ENCODE measurements around the gene CALD1.

Gene CALD1

GRCh38 chr7:134772401-134772800, 7.0 kb upstream of the CALD1 start:
- no peak overlapping the region for H2BK12ac ChIP-seq (ENCODE audit: low read length in 2 of 2)
- no peaks in the 10 kb centered on the region for H3K36me3 ChIP-seq (ENCODE audit: control insufficient read depth in 1 of 2, insufficient read depth in 2 of 2, low read depth in 1 of 2, low read length in 2 of 2)
- H3K23ac ChIP-seq (ENCODE audit: low read length in 2 of 2), result no peak overlapping the region
- H3K4me1 ChIP-seq (ENCODE audit: control insufficient read depth, insufficient read depth, low read depth, low read length), result peaks cover 2% of the 10 kb centered on the region
- no peak overlapping the region for H3K14ac ChIP-seq (ENCODE audit: low read length in 2 of 2)
- no peak overlapping the region for H4K8ac ChIP-seq (ENCODE audit: low read length)
- H2BK5ac ChIP-seq (ENCODE audit: low read depth, low read length, poor library complexity, severe bottlenecking), result no peak overlapping the region
- no peak for DNase-seq
- H3K27me3 ChIP-seq (ENCODE audit: control insufficient read depth in 1 of 2, insufficient read depth in 1 of 2, low read length in 2 of 2), result no peaks in the 10 kb centered on the region
- no peak overlapping the region for H4K91ac ChIP-seq (ENCODE audit: low read length)
- no CpG with 5 or more reads among the region's 3 CpGs for WGBS
- no peak overlapping the region for H2BK120ac ChIP-seq (ENCODE audit: low read depth, low read length)
- no peak overlapping the region for H3K9ac ChIP-seq (ENCODE audit: low read length)
- no peak overlapping the region for H2AK5ac ChIP-seq (ENCODE audit: low read length, severe bottlenecking)
- H2AFZ ChIP-seq (ENCODE audit: low read depth, low read length), result no peak overlapping the region
- H3K18ac ChIP-seq (ENCODE audit: low read depth in 1 of 2, low read length in 2 of 2), result no peak overlapping the region
- H3K4me2 ChIP-seq (ENCODE audit: low read length, poor library complexity, severe bottlenecking), result no peak overlapping the region
- H3K4ac ChIP-seq (ENCODE audit: low read depth in 1 of 2, low read length in 2 of 2), result no peak overlapping the region
- no peaks in the 10 kb centered on the region for H3K9me3 ChIP-seq (ENCODE audit: control insufficient read depth, low read length)
- no peaks in the 10 kb centered on the region for H3K79me1 ChIP-seq (replicated peaks; ENCODE audit: low read length, poor library complexity, severe bottlenecking)
- H2BK15ac ChIP-seq (ENCODE audit: low read depth, poor library complexity, severe bottlenecking), result peak overlapping the region; percentile 67
- no peak overlapping the region for H3K27ac ChIP-seq (ENCODE audit: low read length, poor library complexity, severe bottlenecking)
- no peak overlapping the region for H3K4me3 ChIP-seq (ENCODE audit: insufficient read depth in 1 of 2, low read depth in 1 of 2, low read length in 2 of 2)

- H3K4me3 ChIP-seq (ENCODE audit: insufficient read depth in 1 of 2, low read depth in 1 of 2, low read length in 2 of 2), result no peak overlapping the region
- 99% methylated on average over 3 of the region's 4 CpGs for WGBS
- no peaks in the 10 kb centered on the region for H3K9me3 ChIP-seq (ENCODE audit: control insufficient read depth, low read length)
- H3K27ac ChIP-seq (ENCODE audit: low read length, poor library complexity, severe bottlenecking), result no peak overlapping the region
- H2AK5ac ChIP-seq (ENCODE audit: low read length, severe bottlenecking), result no peak overlapping the region
- H3K27me3 ChIP-seq (ENCODE audit: control insufficient read depth in 1 of 2, insufficient read depth in 1 of 2, low read length in 2 of 2), result no peaks in the 10 kb centered on the region
- H2BK12ac ChIP-seq (ENCODE audit: low read length in 2 of 2), result no peak overlapping the region
- H2AFZ ChIP-seq (ENCODE audit: low read depth, low read length), result no peak overlapping the region
- peak overlapping the region; percentile 52 for H2BK15ac ChIP-seq (ENCODE audit: low read depth, poor library complexity, severe bottlenecking)
- H4K8ac ChIP-seq (ENCODE audit: low read length), result no peak overlapping the region
- no peaks in the 10 kb centered on the region for H3K36me3 ChIP-seq (ENCODE audit: control insufficient read depth in 1 of 2, insufficient read depth in 2 of 2, low read depth in 1 of 2, low read length in 2 of 2)
- no peak overlapping the region for H3K4ac ChIP-seq (ENCODE audit: low read depth in 1 of 2, low read length in 2 of 2)
- H3K23ac ChIP-seq (ENCODE audit: low read length in 2 of 2), result no peak overlapping the region
- no peak overlapping the region for H4K91ac ChIP-seq (ENCODE audit: low read length)
- no peak for DNase-seq
- no peak overlapping the region for H3K14ac ChIP-seq (ENCODE audit: low read length in 2 of 2)
- H3K79me1 ChIP-seq (replicated peaks; ENCODE audit: low read length, poor library complexity, severe bottlenecking), result no peaks in the 10 kb centered on the region
- H2BK5ac ChIP-seq (ENCODE audit: low read depth, low read length, poor library complexity, severe bottlenecking), result no peak overlapping the region
- no peak overlapping the region for H3K9ac ChIP-seq (ENCODE audit: low read length)
- H2BK120ac ChIP-seq (ENCODE audit: low read depth, low read length), result no peak overlapping the region
- no peak overlapping the region for H3K4me2 ChIP-seq (ENCODE audit: low read length, poor library complexity, severe bottlenecking)
- H3K18ac ChIP-seq (ENCODE audit: low read depth in 1 of 2, low read length in 2 of 2), result no peak overlapping the region
- no peaks in the 10 kb centered on the region for H3K4me1 ChIP-seq (ENCODE audit: control insufficient read depth, insufficient read depth, low read depth, low read length)
Observed at GRCh38 chr7:134773164-134773563, 6.3 kb upstream of the CALD1 start.

GRCh38 chr7:134774119-134774518, 5.3 kb upstream of the CALD1 start:
- Histone ChIP-seq H2BK12ac (ENCODE audit: low read length in 2 of 2) (peak overlapping the region in 1 of 2 experiments; percentile 28), H3K79me1 (replicated peaks; ENCODE audit: low read length, poor library complexity, severe bottlenecking) (no peaks in the 10 kb centered on the region), H2BK120ac (ENCODE audit: low read depth, low read length) (no peak overlapping the region), H3K23ac (ENCODE audit: low read length in 2 of 2) (no peak overlapping the region), H4K8ac (ENCODE audit: low read length) (no peak overlapping the region), H2AFZ (ENCODE audit: low read depth, low read length) (no peak overlapping the region), H3K18ac (ENCODE audit: low read depth in 1 of 2, low read length in 2 of 2) (peak overlapping the region in 1 of 2 experiments; percentile 33), H3K4me2 (ENCODE audit: low read length, poor library complexity, severe bottlenecking) (no peak overlapping the region), H3K27ac (ENCODE audit: low read length, poor library complexity, severe bottlenecking) (no peak overlapping the region), H2BK15ac (ENCODE audit: low read depth, poor library complexity, severe bottlenecking) (no peak overlapping the region), H3K14ac (ENCODE audit: low read length in 2 of 2) (no peak overlapping the region), H3K9me3 (ENCODE audit: control insufficient read depth, low read length) (no peaks in the 10 kb centered on the region), H3K9ac (ENCODE audit: low read length) (no peak overlapping the region), H2BK5ac (ENCODE audit: low read depth, low read length, poor library complexity, severe bottlenecking) (no peak overlapping the region), H3K4me3 (ENCODE audit: insufficient read depth in 1 of 2, low read depth in 1 of 2, low read length in 2 of 2) (no peak overlapping the region), H2AK5ac (ENCODE audit: low read length, severe bottlenecking) (peak overlapping the region; percentile 88), H4K91ac (ENCODE audit: low read length) (no peak overlapping the region), H3K27me3 (ENCODE audit: control insufficient read depth in 1 of 2, insufficient read depth in 1 of 2, low read length in 2 of 2) (no peaks in the 10 kb centered on the region), H3K36me3 (ENCODE audit: control insufficient read depth in 1 of 2, insufficient read depth in 2 of 2, low read depth in 1 of 2, low read length in 2 of 2) (no peaks in the 10 kb centered on the region), H3K4me1 (ENCODE audit: control insufficient read depth, insufficient read depth, low read depth, low read length) (peaks cover 1% of the 10 kb centered on the region), H3K4ac (ENCODE audit: low read depth in 1 of 2, low read length in 2 of 2) (no peak overlapping the region)
- DNase-seq, result no peak
- WGBS, result 55% methylated on average over 3 of the region's 3 CpGs

- Histone ChIP-seq H4K8ac (ENCODE audit: low read length) (no peak overlapping the region), H2BK5ac (ENCODE audit: low read depth, low read length, poor library complexity, severe bottlenecking) (no peak overlapping the region), H3K9me3 (ENCODE audit: control insufficient read depth, low read length) (no peaks in the 10 kb centered on the region), H3K27ac (ENCODE audit: low read length, poor library complexity, severe bottlenecking) (peak overlapping the region; percentile 95), H3K4me2 (ENCODE audit: low read length, poor library complexity, severe bottlenecking) (no peak overlapping the region), H3K27me3 (ENCODE audit: control insufficient read depth in 1 of 2, insufficient read depth in 1 of 2, low read length in 2 of 2) (no peaks in the 10 kb centered on the region), H3K4me3 (ENCODE audit: insufficient read depth in 1 of 2, low read depth in 1 of 2, low read length in 2 of 2) (no peak overlapping the region), H2AK5ac (ENCODE audit: low read length, severe bottlenecking) (no peak overlapping the region), H2AFZ (ENCODE audit: low read depth, low read length) (no peak overlapping the region), H3K9ac (ENCODE audit: low read length) (no peak overlapping the region), H3K14ac (ENCODE audit: low read length in 2 of 2) (no peak overlapping the region), H4K91ac (ENCODE audit: low read length) (no peak overlapping the region), H2BK120ac (ENCODE audit: low read depth, low read length) (no peak overlapping the region), H3K23ac (ENCODE audit: low read length in 2 of 2) (no peak overlapping the region), H2BK15ac (ENCODE audit: low read depth, poor library complexity, severe bottlenecking) (no peak overlapping the region), H2BK12ac (ENCODE audit: low read length in 2 of 2) (no peak overlapping the region), H3K4me1 (ENCODE audit: control insufficient read depth, insufficient read depth, low read depth, low read length) (peaks cover 1% of the 10 kb centered on the region), H3K79me1 (replicated peaks; ENCODE audit: low read length, poor library complexity, severe bottlenecking) (no peaks in the 10 kb centered on the region), H3K36me3 (ENCODE audit: control insufficient read depth in 1 of 2, insufficient read depth in 2 of 2, low read depth in 1 of 2, low read length in 2 of 2) (no peaks in the 10 kb centered on the region), H3K18ac (ENCODE audit: low read depth in 1 of 2, low read length in 2 of 2) (peak overlapping the region; percentile 19 to 22), H3K4ac (ENCODE audit: low read depth in 1 of 2, low read length in 2 of 2) (no peak overlapping the region)
- WGBS, result 50% methylated on average over 3 of the region's 3 CpGs
- DNase-seq, result peak; percentile 75
Observed at GRCh38 chr7:134777470-134777869, 2.0 kb upstream of the CALD1 start.
